Muscle of leg (tissue), 16 donors: ENCODE measurements around the gene TBC1D3G. TPM values are rescaled to one million over a fixed set of nuclear protein-coding genes. Genes with fewer than 3 reads are reported as not detected.
"Not testable (repeated sequence)": the region's sequence is repeated elsewhere in the genome, so short reads cannot be mapped to it uniquely, and the experiment has no call there.

ENCODE experiments used
- DNase-seq: peaks from one replicate; pipeline ENCODE4 v3.0.0; 2013
- H3K27ac ChIP-seq: one replicate; pipeline ENCODE4 v1.5.1; 2013; ENCODE audit warnings: mild to moderate bottlenecking, low read length, control low read depth
- H3K27me3 ChIP-seq: one replicate; pipeline ENCODE4 v1.6.1; 2013; ENCODE audit warnings: low read length; ENCODE audit not compliant: control insufficient read depth, insufficient read depth
- H3K36me3 ChIP-seq: one replicate; pipeline ENCODE4 v1.6.1; 2013; ENCODE audit warnings: low read length; ENCODE audit not compliant: control insufficient read depth, insufficient read depth
- H3K4me1 ChIP-seq: one replicate; pipeline ENCODE4 v1.6.1; 2013; ENCODE audit warnings: low read length; ENCODE audit not compliant: control insufficient read depth, insufficient read depth
- H3K4me3 ChIP-seq: one replicate; pipeline ENCODE4 v1.5.1; 2013; ENCODE audit warnings: low read length, control low read depth
- H3K9me3 ChIP-seq: replicated peaks from 2 replicates; pipeline ENCODE4 v1.6.1; 2013; ENCODE audit warnings: low read depth, low read length; ENCODE audit not compliant: control insufficient read depth
- WGBS: methylation state at CpG from one replicate; pipeline ENCODE4 v1.1.5; 2013; ENCODE audit warnings: missing lambda C conversion rate; ENCODE audit not compliant: insufficient coverage; 5-methylcytosine and 5-hydroxymethylcytosine counted together
- long read RNA-seq, 11 donors: transcript quantifications; one replicate each; lab custom pipeline, GENCODE V29; 2026
- polyA plus RNA-seq, 8 donors: library from polyadenylated mRNA; unstranded; fragments of 120-200 nt; gene quantifications; one replicate each; pipeline versions ENCODE4 v1.2.1 to v1.2.3, GENCODE V29; 2013; ENCODE audit warnings: inconsistent platforms in 1 of 8, low replicate concordance in 1 of 8; ENCODE audit not compliant: insufficient read length in 8 of 8, insufficient read depth in 1 of 8
- total RNA-seq: library from RNA; stranded (reverse); fragments of 120-200 nt; gene quantifications from one replicate; pipeline ENCODE4 v1.2.4, GENCODE V29; 2013

TBC1D3G gene
- total RNA-seq (not detected), polyA plus RNA-seq (not detected)
- long read RNA-seq, donor 1: 0 reads
- long read RNA-seq, donor 2: 0 reads
- long read RNA-seq, donor 3: 0 reads
- long read RNA-seq, donor 4: 0 reads
- long read RNA-seq, donor 5: 0 reads
- long read RNA-seq, donor 6: 0 reads
- long read RNA-seq, donor 7: 0 reads
- long read RNA-seq, donor 8: 0 reads
- long read RNA-seq, donor 9: 0 reads
- long read RNA-seq, donor 10: 0 reads
- long read RNA-seq, donor 11: 0 reads

DNA sequence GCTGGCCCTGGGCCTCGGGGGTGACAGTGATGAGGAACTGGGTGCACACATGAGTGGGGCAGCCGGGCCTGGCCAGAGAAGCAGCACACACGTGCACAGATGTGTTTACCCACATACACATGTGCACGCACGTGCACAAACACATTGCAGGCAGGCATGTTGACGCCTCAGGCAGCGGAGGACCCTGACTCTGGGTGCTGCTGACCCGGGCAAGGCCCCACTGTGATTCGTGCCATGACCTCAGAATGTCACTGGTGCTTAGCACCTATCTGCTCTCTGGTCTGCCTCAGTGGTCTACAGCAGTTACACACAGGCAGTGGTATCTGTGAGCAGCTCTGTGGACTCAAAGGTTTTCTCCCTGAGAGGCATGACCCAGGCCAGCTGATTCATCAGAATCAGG lies at the start of gene TBC1D3G:
TSS of gene TBC1D3G (plus strand) at position 301 of the 400 bp plus-strand sequence. CDS start 1,528 bp downstream, outside the sequence.
- not testable (repeated sequence) for H3K4me3 ChIP-seq

DNA sequence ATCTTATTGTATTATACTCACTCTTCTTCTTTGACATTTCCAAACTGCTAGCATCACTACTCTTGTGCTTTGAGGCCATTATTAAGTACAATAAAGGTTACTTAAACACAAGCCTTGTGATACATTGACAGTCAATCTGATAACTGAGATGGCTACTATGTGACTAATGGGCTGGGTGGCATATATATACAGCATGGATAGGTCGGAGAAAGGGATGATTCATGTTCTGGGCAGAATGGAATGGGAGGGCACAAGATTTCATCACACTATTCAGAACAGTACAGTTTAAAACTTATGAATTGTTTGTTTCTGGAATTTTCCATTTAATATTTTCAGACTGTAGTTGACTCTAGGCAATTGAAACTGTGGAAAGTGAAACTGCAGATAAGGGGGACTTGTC lies 40.4 kb upstream of the TBC1D3G start:
- not testable (repeated sequence) for H3K27ac ChIP-seq, DNase-seq, H3K36me3 ChIP-seq, H3K4me3 ChIP-seq, H3K4me1 ChIP-seq, H3K27me3 ChIP-seq, H3K9me3 ChIP-seq
- no CpG with 5 or more reads among the region's 1 CpG for WGBS

More for the DNA sequence above, at the start of gene TBC1D3G:
- not testable (repeated sequence) for H3K9me3 ChIP-seq, H3K27ac ChIP-seq, H3K4me1 ChIP-seq, H3K27me3 ChIP-seq, DNase-seq, H3K36me3 ChIP-seq
- WGBS: no CpG with 5 or more reads among the region's 9 CpGs

DNA sequence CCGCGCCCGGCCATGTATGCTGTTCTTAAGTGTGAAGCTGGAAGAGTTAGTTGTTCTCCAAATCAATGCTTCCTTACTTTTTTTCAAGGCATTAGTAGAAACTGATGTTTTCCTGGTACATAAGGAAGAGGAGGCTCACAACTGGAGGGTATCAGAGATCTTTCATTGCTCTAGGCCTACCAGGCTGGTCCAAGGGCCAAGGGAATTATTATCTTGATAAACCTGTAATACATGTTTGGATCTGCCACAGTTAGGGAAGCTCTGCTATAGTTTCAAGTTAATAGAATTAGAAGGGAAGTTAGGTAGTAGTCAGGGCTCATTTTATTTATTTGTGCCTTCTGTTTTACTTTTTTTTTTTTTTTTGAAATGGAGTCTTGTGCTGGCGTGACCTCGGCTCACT lies 39.5 kb upstream of the TBC1D3G start:
- H3K27ac ChIP-seq, H3K27me3 ChIP-seq, H3K4me1 ChIP-seq, H3K36me3 ChIP-seq, H3K4me3 ChIP-seq, DNase-seq, H3K9me3 ChIP-seq: not testable (repeated sequence)
- no CpG with 5 or more reads among the region's 5 CpGs for WGBS

DNA sequence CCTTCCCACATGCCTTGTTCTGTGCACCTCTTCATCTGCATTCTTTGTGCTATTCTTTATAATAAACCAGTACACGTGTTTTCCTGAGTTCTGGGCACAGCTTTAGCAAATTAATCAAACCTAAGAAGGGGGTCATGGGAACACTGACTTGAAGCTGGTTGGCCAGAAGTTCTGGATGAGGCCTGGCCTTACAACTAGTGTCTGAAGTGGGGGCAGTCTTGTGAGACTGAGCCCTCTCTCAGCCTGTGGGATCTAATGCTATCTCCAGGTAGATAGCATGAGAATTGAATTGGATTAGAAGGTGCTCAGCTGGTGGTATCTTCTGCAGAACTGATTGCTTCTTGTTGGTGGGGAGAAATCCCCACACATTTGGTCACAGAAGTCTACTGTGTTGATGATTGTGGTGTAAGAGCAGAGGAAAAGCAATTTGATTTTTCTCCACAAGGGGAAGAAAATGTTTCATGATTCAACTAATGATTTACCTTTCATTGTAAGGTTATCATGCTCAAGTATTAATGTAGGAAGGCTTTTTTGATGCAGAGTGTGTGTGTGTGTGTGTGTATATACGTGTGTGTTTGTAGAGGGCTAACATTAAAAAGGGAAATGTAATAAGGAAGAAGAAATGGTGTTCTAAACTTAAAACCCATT lies 33.6 kb upstream of the TBC1D3G start:
- WGBS: no CpG with 5 or more reads among the region's 2 CpGs
- not testable (repeated sequence) for H3K27me3 ChIP-seq, H3K36me3 ChIP-seq, DNase-seq, H3K27ac ChIP-seq, H3K9me3 ChIP-seq, H3K4me3 ChIP-seq, H3K4me1 ChIP-seq

DNA sequence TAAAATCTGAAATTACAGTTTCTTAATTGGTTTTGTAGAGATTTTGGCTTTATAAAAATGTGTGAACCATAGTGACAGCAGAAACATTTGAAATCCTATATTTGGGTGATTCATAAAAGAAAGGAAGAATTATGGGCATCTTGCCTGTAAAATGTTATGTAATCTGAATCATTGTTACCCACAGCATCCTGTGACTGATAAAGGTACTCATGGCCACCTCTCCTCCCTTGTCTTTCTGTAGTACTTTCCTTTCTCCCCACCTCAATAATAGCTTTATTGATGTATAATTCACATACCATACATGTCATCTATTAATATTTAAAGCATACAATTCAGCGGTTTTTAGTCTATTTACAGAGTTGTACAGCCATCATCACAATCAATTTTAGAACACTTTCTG lies 28.5 kb upstream of the TBC1D3G start:
- H3K4me1 ChIP-seq, H3K27me3 ChIP-seq, DNase-seq, H3K27ac ChIP-seq, H3K9me3 ChIP-seq, H3K36me3 ChIP-seq, H3K4me3 ChIP-seq: not testable (repeated sequence)
- WGBS: no CpG with 5 or more reads among the region's 1 CpG

DNA sequence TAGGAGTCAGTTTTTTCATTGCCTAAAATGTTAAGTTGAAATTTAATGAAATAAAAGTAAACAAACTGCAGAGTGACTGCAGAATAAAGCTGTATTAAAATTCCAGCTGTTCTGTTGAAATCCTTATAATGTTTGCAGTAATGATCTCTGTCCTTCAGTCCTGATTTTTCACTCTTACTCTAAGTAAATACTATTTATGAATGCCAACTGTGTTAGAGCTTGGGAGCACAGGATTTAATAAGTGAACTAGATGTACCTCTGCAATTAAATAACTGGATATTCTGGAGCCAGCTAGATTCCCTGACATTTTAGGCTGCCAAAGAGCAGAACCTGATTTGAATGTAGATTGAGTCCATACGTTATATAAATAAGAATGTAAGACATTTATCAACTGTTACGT lies 7.9 kb upstream of the TBC1D3G start:
- H3K27me3 ChIP-seq, H3K27ac ChIP-seq, H3K36me3 ChIP-seq, H3K4me3 ChIP-seq, H3K9me3 ChIP-seq, H3K4me1 ChIP-seq, DNase-seq: not testable (repeated sequence)
- WGBS: no CpG with 5 or more reads among the region's 2 CpGs

DNA sequence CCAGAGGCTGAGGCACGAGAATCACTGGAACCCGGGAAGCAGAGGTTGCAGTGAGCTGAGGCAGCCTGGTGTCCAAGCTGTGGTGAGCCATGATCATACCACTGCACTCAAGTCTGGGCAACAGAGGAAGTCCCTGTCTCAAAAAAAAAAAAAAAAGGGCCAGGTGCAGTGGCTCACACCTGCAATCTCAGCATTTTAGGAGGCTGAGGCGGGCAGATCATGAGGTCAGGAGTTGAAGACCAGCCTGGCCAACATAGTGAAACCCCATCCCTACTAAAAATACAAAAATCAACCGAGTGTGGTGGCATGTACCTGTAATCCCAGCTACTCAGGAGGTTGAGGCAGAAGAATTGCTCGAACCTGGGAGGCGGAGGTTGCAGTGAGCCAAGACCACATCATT lies 38.8 kb downstream of the TBC1D3G start:
- no CpG with 5 or more reads among the region's 6 CpGs for WGBS
- not testable (repeated sequence) for H3K4me3 ChIP-seq, H3K27me3 ChIP-seq, H3K9me3 ChIP-seq, DNase-seq, H3K4me1 ChIP-seq, H3K27ac ChIP-seq, H3K36me3 ChIP-seq

DNA sequence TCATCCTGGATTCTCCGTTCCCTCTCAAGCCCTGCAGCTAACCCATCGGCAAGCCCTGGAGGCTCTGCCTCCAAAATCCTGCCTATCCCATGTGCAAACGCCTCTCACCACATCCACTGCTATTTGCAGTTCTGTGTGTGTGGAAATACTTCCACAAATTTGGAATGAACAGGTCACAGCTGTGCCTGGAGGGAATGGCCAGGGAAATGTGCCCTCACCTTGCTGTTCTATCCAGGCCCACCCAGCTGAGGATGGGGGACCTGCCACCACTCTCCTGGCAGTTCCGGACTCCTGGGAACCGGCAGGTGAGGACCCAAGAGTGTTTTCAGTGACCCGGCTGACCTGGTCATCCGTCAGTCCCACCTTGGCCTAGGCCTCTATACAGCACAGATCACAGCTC lies 52.3 kb downstream of the TBC1D3G start:
- WGBS: no CpG with 5 or more reads among the region's 7 CpGs
- H3K27me3 ChIP-seq, H3K4me3 ChIP-seq, H3K27ac ChIP-seq, H3K9me3 ChIP-seq, H3K4me1 ChIP-seq, DNase-seq, H3K36me3 ChIP-seq: not testable (repeated sequence)

Other genes with a start within 250 kb of the TBC1D3G start
- gene CCL3, start 233.7 kb upstream of the TBC1D3G start, total RNA-seq: 7.7 TPM
- 10 to 100 TPM in 1 of 8 donors, 1 to 10 TPM in 7; 2.4 to 11.8 (median 5.4) TPM for gene CCL3, start 233.7 kb upstream of the TBC1D3G start, polyA plus RNA-seq
- gene CCL4, start 220.1 kb upstream of the TBC1D3G start, total RNA-seq: 3.5 TPM
- 1 to 10 TPM; 1.1 to 7.7 (median 2.2) TPM for gene CCL4, start 220.1 kb upstream of the TBC1D3G start, polyA plus RNA-seq
- 4.4 TPM for gene TBC1D3B, start 147.2 kb upstream of the TBC1D3G start, total RNA-seq
- 10 to 100 TPM in 3 of 8 donors, 1 to 10 TPM in 5; 3.9 to 16.7 (median 7.7) TPM for gene TBC1D3B, start 147.2 kb upstream of the TBC1D3G start, polyA plus RNA-seq
- 2.0 TPM for gene CCL3L1, start 127.1 kb upstream of the TBC1D3G start, total RNA-seq
- gene CCL3L1, start 127.1 kb upstream of the TBC1D3G start, polyA plus RNA-seq: 1 to 10 TPM in 6 of 8 donors, under 1 TPM in 1, not detected in 1; 0.74 to 7.9 (median 1.3) TPM
- 3.7 TPM for gene CCL4L2, start 112.8 kb upstream of the TBC1D3G start, total RNA-seq
- gene CCL4L2, start 112.8 kb upstream of the TBC1D3G start, polyA plus RNA-seq: 10 to 100 TPM in 1 of 8 donors, 1 to 10 TPM in 5, under 1 TPM in 1, not detected in 1; 0.88 to 13.6 (median 2.7) TPM
- 0.09 TPM for gene TBC1D3I, start 59.3 kb upstream of the TBC1D3G start, total RNA-seq
- 1 to 10 TPM in 4 of 8 donors, under 1 TPM in 2, not detected in 2; 0.53 to 3.0 (median 1.3) TPM for gene TBC1D3I, start 59.3 kb upstream of the TBC1D3G start, polyA plus RNA-seq
- gene TBC1D3H, start 64.6 kb downstream of the TBC1D3G start, total RNA-seq: not detected
- gene TBC1D3H, start 64.6 kb downstream of the TBC1D3G start, polyA plus RNA-seq: not detected
- gene ZNHIT3, start 162.8 kb downstream of the TBC1D3G start, total RNA-seq: 51.0 TPM
- 10 to 100 TPM; 49.4 to 66.5 (median 57.4) TPM for gene ZNHIT3, start 162.8 kb downstream of the TBC1D3G start, polyA plus RNA-seq
- 29.3 TPM for gene MYO19, start 211.0 kb downstream of the TBC1D3G start, total RNA-seq
- gene MYO19, start 211.0 kb downstream of the TBC1D3G start, polyA plus RNA-seq: 10 to 100 TPM; 18.1 to 44.6 (median 31.6) TPM
- gene PIGW, start 211.1 kb downstream of the TBC1D3G start, total RNA-seq: 4.7 TPM
- gene PIGW, start 211.1 kb downstream of the TBC1D3G start, polyA plus RNA-seq: 1 to 10 TPM; 6.3 to 9.9 (median 8.8) TPM
- gene GGNBP2, start 221.0 kb downstream of the TBC1D3G start, total RNA-seq: 53.5 TPM
- gene GGNBP2, start 221.0 kb downstream of the TBC1D3G start, polyA plus RNA-seq: 10 to 100 TPM; 47.0 to 68.1 (median 55.8) TPM